RWPE2 (cell line): Measurements from ENCODE around the gene WIPF2.

Experiments
- ATAC-seq: fragments of 200-7000 bp; cut with Tn5 transposase; 3 replicates; pipeline ENCODE4 v1.9.1; 2021; ENCODE audit warnings: low read depth
- DNase-seq: peaks from one replicate; pipeline ENCODE4 v3.0.0-alpha.2; 2020; ENCODE audit warnings: low spot score
- H3K27ac ChIP-seq: fragments of 450-650 bp; 2 replicates; pipeline ENCODE4 v1.5.1; 2017; ENCODE audit warnings: mild to moderate bottlenecking; ENCODE audit not compliant: poor library complexity, severe bottlenecking
- H3K27me3 ChIP-seq: fragments of 250-450 bp; sonication (Bioruptor Pico); 2 replicates; pipeline ENCODE4 v1.5.1; 2021; ENCODE audit warnings: mild to moderate bottlenecking, moderate library complexity; ENCODE audit not compliant: insufficient read depth, poor library complexity, severe bottlenecking
- H3K36me3 ChIP-seq: fragments of 250-450 bp; sonication (Bioruptor Pico); 2 replicates; pipeline ENCODE4 v1.5.1; 2020; ENCODE audit warnings: low read depth, mild to moderate bottlenecking, moderate library complexity
- H3K4me1 ChIP-seq: fragments of 250-450 bp; sonication (Bioruptor Pico); 2 replicates; pipeline ENCODE4 v1.5.1; 2021; ENCODE audit warnings: mild to moderate bottlenecking, moderate library complexity; ENCODE audit not compliant: insufficient read depth, poor library complexity, severe bottlenecking
- H3K4me3 ChIP-seq: fragments of 250-450 bp; sonication (Bioruptor Pico); 2 replicates; pipeline ENCODE4 v1.5.1; 2021; ENCODE audit warnings: mild to moderate bottlenecking, moderate library complexity; ENCODE audit not compliant: severe bottlenecking
- H3K9me3 ChIP-seq: fragments of 250-450 bp; sonication (Bioruptor Pico); 2 replicates; pipeline ENCODE4 v1.5.1; 2021; ENCODE audit warnings: mild to moderate bottlenecking, moderate library complexity; ENCODE audit not compliant: severe bottlenecking
- CTCF ChIP-seq: fragments of 450-650 bp; IDR thresholded peaks from one replicate; pipeline ENCODE4 v1.5.1; 2017; ENCODE audit warnings: mild to moderate bottlenecking, moderate library complexity; ENCODE audit not compliant: poor library complexity, severe bottlenecking

Gene WIPF2

DNA sequence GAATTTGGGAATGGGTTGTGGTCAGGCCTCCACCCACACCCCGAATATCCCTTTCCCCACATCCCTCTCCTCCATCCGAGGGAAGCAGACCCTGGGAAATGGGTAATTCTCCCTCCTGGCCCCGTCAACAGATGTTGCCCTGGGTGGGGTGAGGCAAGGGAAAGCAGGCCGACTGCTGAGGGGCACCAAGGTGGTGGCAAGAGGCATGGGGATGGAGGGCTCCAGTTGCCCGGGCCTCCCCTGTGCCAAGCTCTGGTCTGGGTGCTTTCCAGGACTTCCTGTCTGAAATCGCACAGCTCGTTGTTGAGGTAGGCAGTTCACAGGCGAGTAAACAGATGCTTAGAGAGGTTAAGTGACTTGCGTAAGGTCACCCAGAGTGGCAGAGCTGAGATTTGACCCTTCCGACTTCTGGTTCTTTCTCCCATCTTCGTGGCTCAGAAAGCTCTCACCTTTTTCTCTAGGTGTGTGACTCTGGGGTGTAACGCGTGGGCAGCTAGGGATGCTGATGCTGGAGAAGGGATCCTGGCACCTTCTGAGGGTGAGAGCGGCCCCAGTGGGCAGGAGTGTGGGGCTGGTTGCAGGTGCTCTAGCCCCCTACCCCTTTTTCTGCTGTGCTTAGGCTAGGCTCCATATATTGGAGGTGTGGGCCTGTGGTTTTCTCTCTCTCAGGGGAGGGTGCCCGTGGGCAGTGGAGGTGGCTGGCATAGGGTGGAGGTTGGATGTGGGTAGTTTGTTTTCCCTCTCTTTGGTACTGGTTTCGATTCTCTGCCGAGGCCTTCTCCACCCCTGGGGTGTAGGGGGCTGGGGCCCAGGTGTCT is 107.1 kb downstream of the WIPF2 start:
- Histone ChIP-seq H3K9me3 (no peaks in the 10 kb centered on the region), H3K36me3 (peaks cover 14% of the 10 kb centered on the region), H3K27me3 (no peaks in the 10 kb centered on the region), H3K4me1 (peaks cover 57% of the 10 kb centered on the region), H3K27ac (peak overlapping the region; percentile 97), H3K4me3 (no peak overlapping the region)
- no peak for DNase-seq
- no peak for ATAC-seq
- TF ChIP-seq CTCF = no peak

DNA sequence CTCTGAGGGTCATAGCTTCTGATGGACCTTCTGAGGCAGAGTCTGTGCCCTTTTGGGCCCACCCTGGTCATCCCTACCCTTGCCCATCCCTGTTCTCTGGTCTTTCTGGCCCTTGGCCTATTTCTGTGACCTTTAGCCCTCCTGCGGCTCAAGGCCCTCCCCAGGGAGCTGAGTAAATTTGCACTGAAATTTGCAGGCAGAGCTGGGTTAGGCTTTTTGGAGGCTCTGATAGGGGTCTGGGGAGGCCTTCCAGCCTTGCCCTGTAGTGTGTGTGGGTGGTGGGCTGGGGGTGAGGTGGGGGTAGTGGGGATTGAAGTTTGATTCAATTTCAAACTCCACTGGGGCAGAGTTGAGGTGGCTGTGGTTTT is 107.7 kb downstream of the WIPF2 start:
- Histone ChIP-seq H3K27ac (peak overlapping the region; percentile 97), H3K27me3 (no peaks in the 10 kb centered on the region), H3K36me3 (peaks cover 20% of the 10 kb centered on the region), H3K4me1 (peaks cover 52% of the 10 kb centered on the region), H3K4me3 (no peak overlapping the region), H3K9me3 (no peaks in the 10 kb centered on the region)
- DNase-seq (no peak), ATAC-seq (no peak)
- no peak for TF ChIP-seq CTCF

GRCh38 chr17:40327244-40327729 is 108.2 kb downstream of the WIPF2 start:
- no peak for TF ChIP-seq CTCF
- Histone ChIP-seq H3K4me1 (peaks cover 47% of the 10 kb centered on the region), H3K27me3 (no peaks in the 10 kb centered on the region), H3K27ac (peak overlapping the region; percentile 97), H3K4me3 (no peak overlapping the region), H3K9me3 (no peaks in the 10 kb centered on the region), H3K36me3 (peaks cover 20% of the 10 kb centered on the region)
- ATAC-seq = no peak
- DNase-seq = no peak

GRCh38 chr17:40327735-40328385 is 108.8 kb downstream of the WIPF2 start:
- DNase-seq (no peak), ATAC-seq (no peak)
- Histone ChIP-seq H3K36me3 (peaks cover 25% of the 10 kb centered on the region), H3K9me3 (no peaks in the 10 kb centered on the region), H3K27ac (peak overlapping the region; percentile 97), H3K4me1 (peaks cover 41% of the 10 kb centered on the region), H3K4me3 (no peak overlapping the region), H3K27me3 (no peaks in the 10 kb centered on the region)
- no peak for TF ChIP-seq CTCF
